ENCODE data around the gene RAC2. TPM values are rescaled to one million over a fixed set of nuclear protein-coding genes. Genes with fewer than 3 reads are reported as not detected.

Gene RAC2
- total and polyA plus RNA-seq, 3 experiments from 2014 or later, result 433 to 1,206 (median 452) TPM

GRCh38 chr22:37207981-37208380 is 36.1 kb downstream of the RAC2 start:
- Mint-ChIP-seq H3K9me3 (no peaks in the 10 kb centered on the region), H3K4me1 (peaks cover 6 to 9% (median 6%) of the 10 kb centered on the region in 3 donors), H3K36me3 (peaks cover 0 to 1% (median 0%) of the 10 kb centered on the region in 3 donors), H3K27me3 (no peaks in the 10 kb centered on the region), H3K4me3 (no peak overlapping the region), H3K27ac (peak overlapping the region in 5 of 8 donors; percentile 15 to 68 (median 24))
- H3K4me3 ChIP-seq (ENCODE audit: low read length), result no peak overlapping the region
- CTCF ChIA-PET, result interaction anchor here (1.3 kb wide), 1 partner anchor 9 kb away, joined by 5 read pairs; no protein-coding TSS in a partner anchor
- no peaks in the 10 kb centered on the region for H3K36me3 ChIP-seq (ENCODE audit: insufficient read depth, low read length)
- POLR2A ChIA-PET, result no interaction called here
- H3K9me3 ChIP-seq (ENCODE audit: low read length), result no peaks in the 10 kb centered on the region
- H3K27me3 ChIP-seq (ENCODE audit: insufficient read depth, low read length, poor library complexity, severe bottlenecking), result no peaks in the 10 kb centered on the region
- peak in 2 of 5 donors; percentile 43 to 67 for DNase-seq
- no peak overlapping the region for H3K27ac ChIP-seq (ENCODE audit: low read depth, low read length)
- H3K4me1 ChIP-seq (ENCODE audit: insufficient read depth, low read length), result peaks cover 26% of the 10 kb centered on the region

GRCh38 chr22:37206841-37207821 is 36.9 kb downstream of the RAC2 start:
- Histone ChIP-seq H3K36me3 (ENCODE audit: insufficient read depth, low read length) (no peaks in the 10 kb centered on the region), H3K4me1 (ENCODE audit: insufficient read depth, low read length) (peaks cover 26% of the 10 kb centered on the region), H3K27ac (ENCODE audit: low read depth, low read length) (no peak overlapping the region), H3K27me3 (ENCODE audit: insufficient read depth, low read length, poor library complexity, severe bottlenecking) (no peaks in the 10 kb centered on the region), H3K9me3 (ENCODE audit: low read length) (no peaks in the 10 kb centered on the region), H3K4me3 (ENCODE audit: low read length) (no peak overlapping the region)
- H3K4me3 Mint-ChIP-seq, result no peak overlapping the region
- no peak overlapping the region for H3K27ac Mint-ChIP-seq
- no peaks in the 10 kb centered on the region for H3K27me3 Mint-ChIP-seq
- no peaks in the 10 kb centered on the region for H3K9me3 Mint-ChIP-seq
- POLR2A ChIA-PET, result no interaction called here
- peaks cover 6 to 9% (median 6%) of the 10 kb centered on the region in 3 donors for H3K4me1 Mint-ChIP-seq
- CTCF ChIA-PET, result interaction anchor here (1.3 kb wide), 1 partner anchor 8 kb away, joined by 5 read pairs; no protein-coding TSS in a partner anchor
- peaks cover 0 to 1% (median 0%) of the 10 kb centered on the region in 3 donors for H3K36me3 Mint-ChIP-seq
- peak in 1 of 5 donors; percentile 41 for DNase-seq

GRCh38 chr22:37206118-37206840 is 37.8 kb downstream of the RAC2 start:
- Histone ChIP-seq H3K4me3 (ENCODE audit: low read length) (no peak overlapping the region), H3K36me3 (ENCODE audit: insufficient read depth, low read length) (no peaks in the 10 kb centered on the region), H3K4me1 (ENCODE audit: insufficient read depth, low read length) (peaks cover 26% of the 10 kb centered on the region), H3K9me3 (ENCODE audit: low read length) (no peaks in the 10 kb centered on the region), H3K27ac (ENCODE audit: low read depth, low read length) (no peak overlapping the region), H3K27me3 (ENCODE audit: insufficient read depth, low read length, poor library complexity, severe bottlenecking) (no peaks in the 10 kb centered on the region)
- no peak overlapping the region for H3K4me3 Mint-ChIP-seq
- DNase-seq, result no peak
- H3K4me1 Mint-ChIP-seq, result peaks cover 6 to 9% (median 6%) of the 10 kb centered on the region in 3 donors
- ChIA-PET POLR2A (interaction anchor here (0.8 kb wide), 1 partner anchor 36 kb away, joined by 3 read pairs; no protein-coding TSS in a partner anchor), CTCF (interaction anchor here (1.2 to 2.5 kb wide), 2 partner anchors 16 to 32 kb away, joined by 4 to 8 read pairs; no protein-coding TSS in a partner anchor)
- H3K36me3 Mint-ChIP-seq, result peaks cover 0 to 1% (median 0%) of the 10 kb centered on the region in 3 donors
- H3K27me3 Mint-ChIP-seq, result no peaks in the 10 kb centered on the region
- no peaks in the 10 kb centered on the region for H3K9me3 Mint-ChIP-seq
- peak overlapping the region in 2 of 8 donors; percentile 5 to 77 for H3K27ac Mint-ChIP-seq

- Mint-ChIP-seq H3K4me3 (no peak overlapping the region), H3K9me3 (no peaks in the 10 kb centered on the region), H3K36me3 (peaks cover 0 to 1% (median 0%) of the 10 kb centered on the region in 3 donors), H3K27me3 (no peaks in the 10 kb centered on the region), H3K4me1 (peaks cover 6 to 7% (median 6%) of the 10 kb centered on the region in 3 donors), H3K27ac (no peak overlapping the region)
- Histone ChIP-seq H3K36me3 (ENCODE audit: insufficient read depth, low read length) (no peaks in the 10 kb centered on the region), H3K4me1 (ENCODE audit: insufficient read depth, low read length) (peaks cover 28% of the 10 kb centered on the region), H3K27me3 (ENCODE audit: insufficient read depth, low read length, poor library complexity, severe bottlenecking) (no peaks in the 10 kb centered on the region), H3K27ac (ENCODE audit: low read depth, low read length) (no peak overlapping the region), H3K4me3 (ENCODE audit: low read length) (no peak overlapping the region), H3K9me3 (ENCODE audit: low read length) (no peaks in the 10 kb centered on the region)
- no peak for DNase-seq
- ChIA-PET CTCF (interaction anchor here (0.7 to 2.5 kb wide), 3 partner anchors 14 to 33 kb away, joined by 3 to 8 read pairs (median 4); no protein-coding TSS in a partner anchor), POLR2A (interaction anchor here (0.5 to 0.8 kb wide), 2 partner anchors 37 to 45 kb away, joined by 3 to 4 read pairs; no protein-coding TSS in a partner anchor)
Measured at GRCh38 chr22:37205046-37205445, 39.0 kb downstream of the RAC2 start.

GRCh38 chr22:37204045-37204655 is 39.9 kb downstream of the RAC2 start:
- H3K27ac Mint-ChIP-seq, result peak overlapping the region in 4 of 8 donors; percentile 29 to 72 (median 43)
- H3K9me3 Mint-ChIP-seq, result no peaks in the 10 kb centered on the region
- no peaks in the 10 kb centered on the region for H3K9me3 ChIP-seq (ENCODE audit: low read length)
- H3K27me3 ChIP-seq (ENCODE audit: insufficient read depth, low read length, poor library complexity, severe bottlenecking), result no peaks in the 10 kb centered on the region
- ChIA-PET CTCF (interaction anchor here (2.5 kb wide), 1 partner anchor 34 kb away, joined by 8 read pairs; no protein-coding TSS in a partner anchor), POLR2A (no interaction called here)
- peaks cover 28% of the 10 kb centered on the region for H3K4me1 ChIP-seq (ENCODE audit: insufficient read depth, low read length)
- no peak overlapping the region for H3K4me3 Mint-ChIP-seq
- DNase-seq, result peak in 1 of 5 donors; percentile 34
- peaks cover 6 to 15% (median 8%) of the 10 kb centered on the region in 3 donors for H3K4me1 Mint-ChIP-seq
- peaks cover 0 to 1% (median under 1%) of the 10 kb centered on the region in 3 donors for H3K36me3 Mint-ChIP-seq
- no peaks in the 10 kb centered on the region for H3K27me3 Mint-ChIP-seq
- H3K27ac ChIP-seq (ENCODE audit: low read depth, low read length), result no peak overlapping the region
- no peak overlapping the region for H3K4me3 ChIP-seq (ENCODE audit: low read length)
- no peaks in the 10 kb centered on the region for H3K36me3 ChIP-seq (ENCODE audit: insufficient read depth, low read length)

- no peaks in the 10 kb centered on the region for H3K27me3 ChIP-seq (ENCODE audit: insufficient read depth, low read length, poor library complexity, severe bottlenecking)
- ChIA-PET POLR2A (no interaction called here), CTCF (interaction anchor here (7.7 kb wide), 1 partner anchor 39 kb away, joined by 127 read pairs; no protein-coding TSS in a partner anchor)
- DNase-seq, result no peak
- H3K9me3 Mint-ChIP-seq, result no peaks in the 10 kb centered on the region
- H3K9me3 ChIP-seq (ENCODE audit: low read length), result no peaks in the 10 kb centered on the region
- H3K36me3 ChIP-seq (ENCODE audit: insufficient read depth, low read length), result no peaks in the 10 kb centered on the region
- peaks cover 0 to 2% (median 1%) of the 10 kb centered on the region in 3 donors for H3K36me3 Mint-ChIP-seq
- H3K4me1 ChIP-seq (ENCODE audit: insufficient read depth, low read length), result peaks cover 22% of the 10 kb centered on the region
- H3K27me3 Mint-ChIP-seq, result no peaks in the 10 kb centered on the region
- no peak overlapping the region for H3K27ac ChIP-seq (ENCODE audit: low read depth, low read length)
- H3K4me1 Mint-ChIP-seq, result peaks cover 6 to 15% (median 6%) of the 10 kb centered on the region in 3 donors
- no peak overlapping the region for H3K4me3 Mint-ChIP-seq
- peak overlapping the region in 4 of 8 donors; percentile 40 to 69 (median 58) for H3K27ac Mint-ChIP-seq
- no peak overlapping the region for H3K4me3 ChIP-seq (ENCODE audit: low read length)
Measured at GRCh38 chr22:37203354-37204044, 40.6 kb downstream of the RAC2 start.

- Mint-ChIP-seq H3K4me3 (no peak overlapping the region), H3K9me3 (no peaks in the 10 kb centered on the region), H3K27me3 (no peaks in the 10 kb centered on the region), H3K27ac (peak overlapping the region in 2 of 8 donors; percentile 28 to 43), H3K4me1 (peaks cover 8 to 19% (median 10%) of the 10 kb centered on the region in 3 donors), H3K36me3 (peaks cover 0 to 2% (median 1%) of the 10 kb centered on the region in 3 donors)
- no peaks in the 10 kb centered on the region for H3K9me3 ChIP-seq (ENCODE audit: low read length)
- H3K36me3 ChIP-seq (ENCODE audit: insufficient read depth, low read length), result no peaks in the 10 kb centered on the region
- H3K27ac ChIP-seq (ENCODE audit: low read depth, low read length), result no peak overlapping the region
- ChIA-PET CTCF (interaction anchor here (1.0 to 7.7 kb wide), 4 partner anchors 36 to 347 kb away, joined by 3 to 127 read pairs (median 24); no protein-coding TSS in a partner anchor), POLR2A (no interaction called here)
- no peak overlapping the region for H3K4me3 ChIP-seq (ENCODE audit: low read length)
- H3K27me3 ChIP-seq (ENCODE audit: insufficient read depth, low read length, poor library complexity, severe bottlenecking), result no peaks in the 10 kb centered on the region
- H3K4me1 ChIP-seq (ENCODE audit: insufficient read depth, low read length), result peaks cover 21% of the 10 kb centered on the region
- no peak for DNase-seq
Measured at GRCh38 chr22:37202716-37203115, 41.4 kb downstream of the RAC2 start.
